ENCODE data around the gene WDFY3. TPM values are rescaled to one million over a fixed set of nuclear protein-coding genes. Genes with fewer than 3 reads are reported as not detected.
"Not testable (repeated sequence)": the region's sequence is repeated elsewhere in the genome, so short reads cannot be mapped to it uniquely, and the experiment has no call there.

Gene WDFY3
- total and polyA plus RNA-seq, 4 experiments from 2014 or later: 1.2 to 2.7 (median 2.1) TPM; not detected in 1

DNA sequence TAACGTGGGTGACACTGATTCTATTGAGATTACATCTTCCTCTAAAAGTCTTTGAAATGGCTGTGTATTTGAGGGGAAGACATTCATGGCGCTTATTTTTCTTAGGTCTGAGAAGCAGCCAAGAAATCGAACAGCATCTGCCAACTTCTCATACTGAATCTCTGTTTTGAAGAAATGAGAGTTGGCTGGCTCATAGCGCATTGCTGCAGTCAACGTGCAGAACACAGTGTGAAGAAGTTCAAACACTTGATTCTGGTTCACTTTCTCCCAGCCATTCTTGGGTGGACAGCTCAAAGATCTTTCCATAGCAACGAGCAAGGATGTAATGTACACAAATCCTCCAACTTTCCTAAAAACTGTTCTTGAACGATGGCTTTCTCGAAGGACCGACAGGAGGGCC is 156.5 kb downstream of the WDFY3 start:
- DNase-seq: no peak
- CTCF ChIA-PET (ENCODE audit: partially characterized antibody): no interaction called here
- Mint-ChIP-seq H3K27ac (no peak overlapping the region), H3K27me3 (peaks cover 0 to 2% of the 10 kb centered on the region in 2 donors), H3K4me1 (no peaks in the 10 kb centered on the region), H3K4me3 (no peak overlapping the region), H3K36me3 (no peaks in the 10 kb centered on the region), H3K9me3 (no peaks in the 10 kb centered on the region)
- no peak overlapping the region for H3K4me3 ChIP-seq (ENCODE audit: low read length in 2 of 2)
- no peaks in the 10 kb centered on the region for H3K27me3 ChIP-seq (ENCODE audit: insufficient read depth, low read length)
- no peak overlapping the region for H3K27ac ChIP-seq (ENCODE audit: low read depth, low read length)
- POLR2A ChIA-PET (ENCODE audit: partially characterized antibody): no interaction called here
- H3K36me3 ChIP-seq (ENCODE audit: insufficient read depth, low read length): no peaks in the 10 kb centered on the region
- H3K4me1 ChIP-seq (ENCODE audit: insufficient read depth, low read length): no peaks in the 10 kb centered on the region
- intact Hi-C loops (cut with micrococcal nuclease): no loop called here
- no peaks in the 10 kb centered on the region for H3K9me3 ChIP-seq (ENCODE audit: control insufficient read depth in 1 of 2, low read length in 2 of 2)

DNA sequence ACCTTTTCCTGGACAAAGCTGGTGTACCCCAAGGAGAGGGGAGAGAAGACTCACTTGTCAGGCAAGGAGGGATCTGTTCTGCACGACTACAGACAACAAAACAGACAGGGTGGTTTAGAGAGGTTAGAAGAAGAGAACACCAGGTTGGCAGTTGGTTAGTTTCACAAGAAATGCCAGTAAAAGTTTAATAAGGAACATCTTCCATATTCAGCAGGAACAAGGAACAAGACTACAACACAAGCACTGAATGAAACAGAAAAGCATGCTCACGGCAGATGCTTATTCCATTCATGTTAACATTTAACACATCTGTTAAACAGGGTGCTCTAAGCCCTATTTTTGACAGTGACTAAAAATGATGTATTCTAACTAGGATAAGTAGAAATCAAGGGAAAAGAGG is 158.2 kb downstream of the WDFY3 start:
- Histone ChIP-seq H3K9me3 (ENCODE audit: control insufficient read depth in 1 of 2, low read length in 2 of 2) (no peaks in the 10 kb centered on the region), H3K27ac (ENCODE audit: low read depth, low read length) (no peak overlapping the region), H3K27me3 (ENCODE audit: insufficient read depth, low read length) (no peaks in the 10 kb centered on the region), H3K4me3 (ENCODE audit: low read length in 2 of 2) (no peak overlapping the region), H3K36me3 (ENCODE audit: insufficient read depth, low read length) (no peaks in the 10 kb centered on the region), H3K4me1 (ENCODE audit: insufficient read depth, low read length) (no peaks in the 10 kb centered on the region)
- intact Hi-C loops (cut with micrococcal nuclease): no loop called here
- ChIA-PET POLR2A (ENCODE audit: partially characterized antibody) (no interaction called here), CTCF (ENCODE audit: partially characterized antibody) (no interaction called here)
- Mint-ChIP-seq H3K4me1 (no peaks in the 10 kb centered on the region), H3K36me3 (no peaks in the 10 kb centered on the region), H3K9me3 (no peaks in the 10 kb centered on the region), H3K27ac (no peak overlapping the region), H3K4me3 (no peak overlapping the region), H3K27me3 (peaks cover 0 to 2% of the 10 kb centered on the region in 2 donors)
- DNase-seq: no peak

DNA sequence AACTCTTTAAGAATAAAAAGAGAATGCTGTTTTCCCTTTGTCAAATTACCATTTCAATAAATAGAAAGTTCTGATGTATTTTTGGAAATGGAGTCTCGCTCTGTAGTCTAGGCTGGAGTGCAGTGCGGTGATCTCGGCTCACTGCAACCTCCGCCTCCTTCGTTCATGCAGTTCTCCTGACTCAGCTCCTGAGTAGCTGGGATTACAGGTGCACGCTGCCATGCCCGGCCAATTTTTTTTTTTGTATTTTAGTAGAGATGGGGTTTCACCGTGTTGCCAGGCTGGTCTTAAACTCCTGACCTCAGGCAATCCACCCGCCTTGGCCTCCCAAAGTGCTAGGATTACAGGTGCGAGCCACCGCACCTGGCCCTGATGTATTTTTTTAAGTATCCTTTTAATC is 159.9 kb downstream of the WDFY3 start:
- H3K27me3 Mint-ChIP-seq; POLR2A ChIA-PET (ENCODE audit: partially characterized antibody); intact Hi-C loops (cut with micrococcal nuclease): not testable (repeated sequence)

DNA sequence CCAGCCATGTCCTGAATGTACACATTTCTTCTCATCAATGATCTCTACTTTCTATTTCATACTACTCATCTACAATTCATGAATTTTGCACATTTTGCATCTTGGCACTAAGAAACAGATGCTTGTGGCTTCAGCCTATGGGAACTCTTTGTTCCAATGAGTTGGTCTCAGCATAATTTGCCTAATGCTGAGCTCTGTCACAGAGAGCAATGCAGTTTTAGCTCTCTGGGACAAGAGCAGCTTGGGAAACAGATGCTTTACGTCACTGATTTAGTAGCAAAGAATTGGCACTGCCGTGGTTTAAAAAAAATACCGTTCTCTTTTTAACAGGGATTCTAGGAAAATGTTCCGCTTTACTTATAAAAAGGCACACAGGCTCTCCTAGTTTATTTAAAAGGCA is 162.4 kb downstream of the WDFY3 start:
- DNase-seq: no peak
- Histone ChIP-seq H3K27ac (ENCODE audit: low read depth, low read length) (no peak overlapping the region), H3K36me3 (ENCODE audit: insufficient read depth, low read length) (no peaks in the 10 kb centered on the region), H3K4me3 (ENCODE audit: low read length in 2 of 2) (no peak overlapping the region), H3K27me3 (ENCODE audit: insufficient read depth, low read length) (no peaks in the 10 kb centered on the region), H3K4me1 (ENCODE audit: insufficient read depth, low read length) (no peaks in the 10 kb centered on the region), H3K9me3 (ENCODE audit: control insufficient read depth in 1 of 2, low read length in 2 of 2) (no peaks in the 10 kb centered on the region)
- peaks cover 0 to 2% (median 0%) of the 10 kb centered on the region in 8 donors for H3K9me3 Mint-ChIP-seq
- CTCF ChIA-PET (ENCODE audit: partially characterized antibody): no interaction called here
- intact Hi-C loops (cut with micrococcal nuclease): no loop called here
- no peak overlapping the region for H3K4me3 Mint-ChIP-seq
- H3K4me1 Mint-ChIP-seq: no peaks in the 10 kb centered on the region
- no peaks in the 10 kb centered on the region for H3K27me3 Mint-ChIP-seq
- POLR2A ChIA-PET (ENCODE audit: partially characterized antibody): no interaction called here
- no peaks in the 10 kb centered on the region for H3K36me3 Mint-ChIP-seq
- no peak overlapping the region for H3K27ac Mint-ChIP-seq

More for the DNA sequence above, 159.9 kb downstream of the WDFY3 start:
- H3K36me3 Mint-ChIP-seq; H3K4me3 Mint-ChIP-seq; CTCF ChIA-PET (ENCODE audit: partially characterized antibody); H3K4me1 Mint-ChIP-seq; DNase-seq; H3K27ac Mint-ChIP-seq; H3K36me3 ChIP-seq (ENCODE audit: insufficient read depth, low read length); H3K4me1 ChIP-seq (ENCODE audit: insufficient read depth, low read length); H3K4me3 ChIP-seq (ENCODE audit: low read length in 2 of 2); H3K27ac ChIP-seq (ENCODE audit: low read depth, low read length); H3K9me3 Mint-ChIP-seq; H3K9me3 ChIP-seq (ENCODE audit: control insufficient read depth in 1 of 2, low read length in 2 of 2); H3K27me3 ChIP-seq (ENCODE audit: insufficient read depth, low read length): not testable (repeated sequence)

DNA sequence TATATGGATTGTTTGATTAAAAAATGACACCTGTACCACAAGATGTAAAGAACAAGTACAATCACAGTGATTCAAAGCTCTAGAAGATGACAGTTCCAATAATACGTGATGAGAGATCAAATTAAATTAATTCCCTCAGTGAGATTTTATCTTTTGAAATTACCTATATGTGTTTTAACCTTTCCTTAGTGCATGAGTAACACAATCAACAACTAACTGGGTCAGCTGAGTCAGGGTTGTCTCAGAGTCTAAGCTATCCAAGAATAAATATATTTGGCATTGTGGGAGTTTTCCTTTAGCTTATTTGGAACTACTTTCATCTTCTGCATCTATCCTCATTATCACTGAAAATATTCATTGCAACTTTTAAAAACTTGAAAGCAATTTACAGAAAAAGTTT is 162.8 kb downstream of the WDFY3 start:
- Histone ChIP-seq H3K9me3 (ENCODE audit: control insufficient read depth in 1 of 2, low read length in 2 of 2) (no peaks in the 10 kb centered on the region), H3K27me3 (ENCODE audit: insufficient read depth, low read length) (no peaks in the 10 kb centered on the region), H3K36me3 (ENCODE audit: insufficient read depth, low read length) (no peaks in the 10 kb centered on the region), H3K4me3 (ENCODE audit: low read length in 2 of 2) (no peak overlapping the region), H3K4me1 (ENCODE audit: insufficient read depth, low read length) (no peaks in the 10 kb centered on the region), H3K27ac (ENCODE audit: low read depth, low read length) (no peak overlapping the region)
- ChIA-PET CTCF (ENCODE audit: partially characterized antibody) (no interaction called here), POLR2A (ENCODE audit: partially characterized antibody) (no interaction called here)
- Mint-ChIP-seq H3K27me3 (no peaks in the 10 kb centered on the region), H3K27ac (no peak overlapping the region), H3K4me3 (no peak overlapping the region), H3K4me1 (no peaks in the 10 kb centered on the region), H3K36me3 (no peaks in the 10 kb centered on the region), H3K9me3 (peaks cover 0 to 2% (median 0%) of the 10 kb centered on the region in 8 donors)
- intact Hi-C loops (cut with micrococcal nuclease): no loop called here
- DNase-seq: no peak

DNA sequence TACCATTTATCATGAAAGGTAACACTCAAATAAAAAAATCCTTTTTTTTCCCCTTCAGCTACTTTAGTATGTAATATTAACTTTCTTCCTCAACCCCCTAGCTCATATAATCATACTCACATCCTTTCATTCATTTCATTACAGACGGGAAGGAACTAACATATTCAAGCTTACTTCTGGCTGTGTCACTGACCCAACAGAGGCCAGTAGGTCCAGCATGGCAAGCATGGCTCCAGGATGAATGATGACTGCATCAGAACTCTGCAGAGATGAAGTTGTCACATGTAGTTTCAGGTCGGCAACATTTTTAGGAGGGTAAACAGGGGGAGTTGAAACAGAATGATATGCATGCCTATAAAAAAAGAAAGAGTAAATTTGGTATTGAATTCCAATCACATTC is 163.4 kb downstream of the WDFY3 start:
- no peaks in the 10 kb centered on the region for H3K4me1 Mint-ChIP-seq
- H3K36me3 ChIP-seq (ENCODE audit: insufficient read depth, low read length): no peaks in the 10 kb centered on the region
- no peak for DNase-seq
- no peaks in the 10 kb centered on the region for H3K4me1 ChIP-seq (ENCODE audit: insufficient read depth, low read length)
- no peak overlapping the region for H3K4me3 ChIP-seq (ENCODE audit: low read length in 2 of 2)
- H3K27ac ChIP-seq (ENCODE audit: low read depth, low read length): no peak overlapping the region
- intact Hi-C loops (cut with micrococcal nuclease): no loop called here
- no peaks in the 10 kb centered on the region for H3K27me3 Mint-ChIP-seq
- H3K9me3 ChIP-seq (ENCODE audit: control insufficient read depth in 1 of 2, low read length in 2 of 2): no peaks in the 10 kb centered on the region
- no peaks in the 10 kb centered on the region for H3K27me3 ChIP-seq (ENCODE audit: insufficient read depth, low read length)
- ChIA-PET CTCF (ENCODE audit: partially characterized antibody) (no interaction called here), POLR2A (ENCODE audit: partially characterized antibody) (no interaction called here)
- no peak overlapping the region for H3K4me3 Mint-ChIP-seq
- no peaks in the 10 kb centered on the region for H3K36me3 Mint-ChIP-seq
- H3K9me3 Mint-ChIP-seq: peaks cover 0 to 2% (median 0%) of the 10 kb centered on the region in 8 donors
- no peak overlapping the region for H3K27ac Mint-ChIP-seq

DNA sequence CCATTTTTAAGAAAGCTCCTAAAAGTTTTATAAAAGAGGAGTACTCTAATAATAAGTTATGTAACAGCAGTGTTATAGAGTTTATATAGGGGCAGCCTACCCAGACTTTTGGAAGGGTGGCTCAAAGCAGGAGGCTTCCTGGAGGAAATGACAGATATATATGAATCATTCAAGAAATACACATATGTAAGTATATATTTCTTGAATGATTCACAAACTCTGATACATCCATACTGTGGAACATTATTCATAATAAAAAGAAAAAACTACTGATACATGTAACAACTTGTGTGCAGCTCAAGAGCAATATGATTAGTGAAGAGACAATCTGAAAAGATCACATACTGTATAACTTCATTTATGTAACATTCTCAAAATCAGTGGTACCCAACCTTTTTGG is 166.2 kb downstream of the WDFY3 start:
- Histone ChIP-seq H3K27me3 (ENCODE audit: insufficient read depth, low read length) (no peaks in the 10 kb centered on the region), H3K27ac (ENCODE audit: low read depth, low read length) (no peak overlapping the region), H3K9me3 (ENCODE audit: control insufficient read depth in 1 of 2, low read length in 2 of 2) (no peaks in the 10 kb centered on the region), H3K36me3 (ENCODE audit: insufficient read depth, low read length) (no peaks in the 10 kb centered on the region), H3K4me3 (ENCODE audit: low read length in 2 of 2) (no peak overlapping the region), H3K4me1 (ENCODE audit: insufficient read depth, low read length) (no peaks in the 10 kb centered on the region)
- H3K4me3 Mint-ChIP-seq: no peak overlapping the region
- DNase-seq: no peak
- ChIA-PET POLR2A (ENCODE audit: partially characterized antibody) (no interaction called here), CTCF (ENCODE audit: partially characterized antibody) (no interaction called here)
- intact Hi-C loops (cut with micrococcal nuclease): no loop called here
- peaks cover 0 to 2% (median 0%) of the 10 kb centered on the region in 8 donors for H3K9me3 Mint-ChIP-seq
- H3K27me3 Mint-ChIP-seq: no peaks in the 10 kb centered on the region
- H3K27ac Mint-ChIP-seq: no peak overlapping the region
- no peaks in the 10 kb centered on the region for H3K36me3 Mint-ChIP-seq
- no peaks in the 10 kb centered on the region for H3K4me1 Mint-ChIP-seq

DNA sequence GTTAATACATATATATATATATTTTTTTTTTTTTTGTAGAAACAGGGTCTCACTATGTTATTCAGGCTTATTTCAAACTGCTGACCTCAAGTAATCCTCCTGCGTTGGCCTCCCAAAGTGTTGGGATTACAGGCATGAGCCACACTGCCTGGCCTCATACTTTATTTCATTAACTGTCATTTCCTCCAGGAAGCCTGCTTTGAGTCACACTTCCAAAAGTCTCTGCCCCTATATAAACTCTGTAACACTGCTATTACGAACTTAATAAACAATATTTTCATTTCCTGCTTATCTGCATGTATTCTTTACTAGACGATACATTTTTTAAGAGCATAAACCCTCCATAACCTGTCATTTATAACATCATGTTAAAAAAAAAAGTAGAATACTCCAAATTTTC is 167.2 kb downstream of the WDFY3 start:
- no peak overlapping the region for H3K4me3 ChIP-seq (ENCODE audit: low read length in 2 of 2)
- POLR2A ChIA-PET (ENCODE audit: partially characterized antibody): no interaction called here
- DNase-seq: no peak
- Mint-ChIP-seq H3K27ac (no peak overlapping the region), H3K9me3 (peaks cover 0 to 2% (median 0%) of the 10 kb centered on the region in 8 donors), H3K27me3 (no peaks in the 10 kb centered on the region), H3K4me3 (no peak overlapping the region), H3K36me3 (no peaks in the 10 kb centered on the region), H3K4me1 (no peaks in the 10 kb centered on the region)
- no peaks in the 10 kb centered on the region for H3K9me3 ChIP-seq (ENCODE audit: control insufficient read depth in 1 of 2, low read length in 2 of 2)
- H3K27me3 ChIP-seq (ENCODE audit: insufficient read depth, low read length): no peaks in the 10 kb centered on the region
- no peak overlapping the region for H3K27ac ChIP-seq (ENCODE audit: low read depth, low read length)
- intact Hi-C loops (cut with micrococcal nuclease): no loop called here
- H3K4me1 ChIP-seq (ENCODE audit: insufficient read depth, low read length): no peaks in the 10 kb centered on the region
- H3K36me3 ChIP-seq (ENCODE audit: insufficient read depth, low read length): no peaks in the 10 kb centered on the region
- CTCF ChIA-PET (ENCODE audit: partially characterized antibody): no interaction called here

Data from CD4-positive, alpha-beta memory T cell (primary cell).